Measurements from ENCODE around the gene STK17A. TPM values are rescaled to one million over a fixed set of nuclear protein-coding genes. Genes with fewer than 3 reads are reported as not detected.

Gene STK17A
- total RNA-seq, 1 donor from 2014 or later, result 15.6 TPM

- Histone ChIP-seq H3K27me3 (no peaks in the 10 kb centered on the region), H4K20me1 (ENCODE audit: low read depth) (no peaks in the 10 kb centered on the region), H3K9ac (no peak overlapping the region), H3K4me1 (peaks cover 11% of the 10 kb centered on the region), H3K79me2 (ENCODE audit: low read depth) (no peaks in the 10 kb centered on the region), H3K4me2 (no peak overlapping the region), H3K36me3 (peaks cover 4% of the 10 kb centered on the region), H3K9me3 (ENCODE audit: low read depth) (no peaks in the 10 kb centered on the region), H3K4me3 (no peak overlapping the region), H3F3A (ENCODE audit: low read depth) (peaks cover 11% of the 10 kb centered on the region), H3K27ac (no peak overlapping the region), H2AFZ (replicated peaks) (no peak overlapping the region)
- no peak for TF ChIP-seq EZH2 (IDR thresholded peaks at IDR 0.05)
- no peak for TF ChIP-seq CTCF (IDR thresholded peaks at IDR 0.05)
- TF ChIP-seq EZH2phosphoT487 (IDR thresholded peaks at IDR 0.05), result no peak
- Mint-ChIP-seq H3K36me3 (peaks cover 18% of the 10 kb centered on the region), H3K4me3 (no peak overlapping the region), H3K4me1 (no peaks in the 10 kb centered on the region), H3K9me3 (peaks cover 11% of the 10 kb centered on the region), H3K27ac (no peak overlapping the region), H3K27me3 (ENCODE audit: insufficient read depth, low read depth) (no peaks in the 10 kb centered on the region)
- no peak for DNase-seq (ENCODE audit: low spot score)
Measured at GRCh38 chr7:43602256-43602655, 19.3 kb downstream of the STK17A start.

- peaks cover 4% of the 10 kb centered on the region for H3K36me3 ChIP-seq
- Mint-ChIP-seq H3K27ac (no peak overlapping the region), H3K4me1 (no peaks in the 10 kb centered on the region), H3K27me3 (ENCODE audit: insufficient read depth, low read depth) (no peaks in the 10 kb centered on the region), H3K36me3 (peaks cover 27% of the 10 kb centered on the region), H3K9me3 (peaks cover 11% of the 10 kb centered on the region), H3K4me3 (no peak overlapping the region)
- H3F3A ChIP-seq (ENCODE audit: low read depth), result peaks cover 11% of the 10 kb centered on the region
- TF ChIP-seq EZH2 (IDR thresholded peaks at IDR 0.05) (no peak), CTCF (IDR thresholded peaks at IDR 0.05) (no peak), EZH2phosphoT487 (IDR thresholded peaks at IDR 0.05) (no peak)
- no peak overlapping the region for H2AFZ ChIP-seq (replicated peaks)
- H3K27ac ChIP-seq, result no peak overlapping the region
- DNase-seq (ENCODE audit: low spot score), result no peak
- H3K4me2 ChIP-seq, result no peak overlapping the region
- H3K4me3 ChIP-seq, result no peak overlapping the region
- no peaks in the 10 kb centered on the region for H4K20me1 ChIP-seq (ENCODE audit: low read depth)
- H3K79me2 ChIP-seq (ENCODE audit: low read depth), result no peaks in the 10 kb centered on the region
- H3K4me1 ChIP-seq, result peaks cover 11% of the 10 kb centered on the region
- no peaks in the 10 kb centered on the region for H3K27me3 ChIP-seq
- no peak overlapping the region for H3K9ac ChIP-seq
- no peaks in the 10 kb centered on the region for H3K9me3 ChIP-seq (ENCODE audit: low read depth)
Measured at GRCh38 chr7:43604251-43604650, 21.3 kb downstream of the STK17A start.

GRCh38 chr7:43609097-43609496 is 26.2 kb downstream of the STK17A start:
- TF ChIP-seq CTCF (IDR thresholded peaks at IDR 0.05) (no peak), EZH2 (IDR thresholded peaks at IDR 0.05) (no peak), EZH2phosphoT487 (IDR thresholded peaks at IDR 0.05) (no peak)
- Mint-ChIP-seq H3K4me1 (peaks cover 8% of the 10 kb centered on the region), H3K27ac (no peak overlapping the region), H3K36me3 (peaks cover 45% of the 10 kb centered on the region), H3K27me3 (ENCODE audit: insufficient read depth, low read depth) (peaks cover 3% of the 10 kb centered on the region), H3K4me3 (no peak overlapping the region), H3K9me3 (peaks cover 11% of the 10 kb centered on the region)
- Histone ChIP-seq H3K9me3 (ENCODE audit: low read depth) (no peaks in the 10 kb centered on the region), H4K20me1 (ENCODE audit: low read depth) (no peaks in the 10 kb centered on the region), H3K27me3 (no peaks in the 10 kb centered on the region), H3K36me3 (peaks cover 4% of the 10 kb centered on the region), H3K9ac (no peak overlapping the region), H3K4me2 (no peak overlapping the region), H3K4me3 (no peak overlapping the region), H3F3A (ENCODE audit: low read depth) (no peaks in the 10 kb centered on the region), H2AFZ (replicated peaks) (no peak overlapping the region), H3K4me1 (no peaks in the 10 kb centered on the region), H3K79me2 (ENCODE audit: low read depth) (no peaks in the 10 kb centered on the region), H3K27ac (no peak overlapping the region)
- DNase-seq (ENCODE audit: low spot score), result no peak
